Body of pancreas (tissue), 4 donors: ENCODE measurements around the gene DBF4.

Experiments
- POLR2A ChIP-seq, 3 donors: fragments of 450-650 bp; IDR thresholded peaks; one replicate each; pipeline ENCODE4 v1.6.1; 2016; ENCODE audit warnings: antibody characterized with exemption in 3 of 3, mild to moderate bottlenecking in 2 of 3
- TF ChIP-seq, protein P1 (sequence below), 7 experiments: fragments of 450-650 bp in 4 of 7; fragments of 200-600 bp in 3 of 7; sonication (generic) in 3 of 7; IDR thresholded peaks; one replicate each; pipeline ENCODE4 v1.5.1; 2016 to 2019; ENCODE audit warnings: antibody characterized with exemption in 7 of 7

DNA sequence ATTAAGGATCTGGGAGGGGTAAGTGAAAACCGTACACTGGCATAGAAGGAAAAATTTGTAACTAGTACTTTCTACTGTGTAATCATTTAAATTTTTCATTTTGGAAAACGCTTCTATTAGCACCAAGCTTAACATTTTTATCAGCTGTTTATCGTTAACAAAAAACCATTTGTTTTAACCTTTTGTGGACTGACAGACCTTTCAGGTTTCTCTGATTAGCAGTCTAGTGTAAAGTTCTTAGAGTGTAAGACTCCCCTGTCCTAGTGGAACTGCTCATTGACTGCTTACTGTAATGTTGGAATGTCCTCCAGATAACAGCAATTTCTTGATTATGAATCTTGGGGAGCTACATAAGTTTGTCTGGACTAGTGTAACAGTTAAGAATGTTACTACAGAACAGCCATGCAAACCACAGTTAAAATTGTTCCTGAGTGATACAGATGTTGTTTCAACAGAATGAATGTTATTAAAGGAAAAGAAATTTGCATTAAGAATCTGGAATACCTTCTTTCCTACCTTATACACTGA is 2.0 kb downstream of the DBF4 start:
- TF ChIP-seq, protein P1, sequence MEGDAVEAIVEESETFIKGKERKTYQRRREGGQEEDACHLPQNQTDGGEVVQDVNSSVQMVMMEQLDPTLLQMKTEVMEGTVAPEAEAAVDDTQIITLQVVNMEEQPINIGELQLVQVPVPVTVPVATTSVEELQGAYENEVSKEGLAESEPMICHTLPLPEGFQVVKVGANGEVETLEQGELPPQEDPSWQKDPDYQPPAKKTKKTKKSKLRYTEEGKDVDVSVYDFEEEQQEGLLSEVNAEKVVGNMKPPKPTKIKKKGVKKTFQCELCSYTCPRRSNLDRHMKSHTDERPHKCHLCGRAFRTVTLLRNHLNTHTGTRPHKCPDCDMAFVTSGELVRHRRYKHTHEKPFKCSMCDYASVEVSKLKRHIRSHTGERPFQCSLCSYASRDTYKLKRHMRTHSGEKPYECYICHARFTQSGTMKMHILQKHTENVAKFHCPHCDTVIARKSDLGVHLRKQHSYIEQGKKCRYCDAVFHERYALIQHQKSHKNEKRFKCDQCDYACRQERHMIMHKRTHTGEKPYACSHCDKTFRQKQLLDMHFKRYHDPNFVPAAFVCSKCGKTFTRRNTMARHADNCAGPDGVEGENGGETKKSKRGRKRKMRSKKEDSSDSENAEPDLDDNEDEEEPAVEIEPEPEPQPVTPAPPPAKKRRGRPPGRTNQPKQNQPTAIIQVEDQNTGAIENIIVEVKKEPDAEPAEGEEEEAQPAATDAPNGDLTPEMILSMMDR (IDR thresholded peaks at IDR 0.05) = no peak
- TF ChIP-seq POLR2A (IDR thresholded peaks at IDR 0.05) = no peak
